IMR-90 (cell line): Measurements from ENCODE around the gene RPS26.

Experiments used
- CTCF ChIP-seq: conservative IDR thresholded peaks from 2 replicates; pipeline ENCODE4 v1.5.1; 2012; ENCODE audit warnings: mild to moderate bottlenecking, low read depth, low read length, improper control_type of control experiment
- MXI1 ChIP-seq: IDR thresholded peaks from 2 replicates; pipeline ENCODE4 v1.6.1; 2012; ENCODE audit warnings: low read depth, mild to moderate bottlenecking, low read length, moderate library complexity, borderline replicate concordance
- POLR2A ChIP-seq: IDR thresholded peaks from 2 replicates; pipeline ENCODE4 v1.6.1; 2012; ENCODE audit warnings: mild to moderate bottlenecking, low read depth, low read length
- RAD21 ChIP-seq: IDR thresholded peaks from 2 replicates; pipeline ENCODE4 v1.6.1; 2012; ENCODE audit warnings: low read length, improper control_type of control experiment
- RFX5 ChIP-seq: IDR thresholded peaks from 2 replicates; pipeline ENCODE4 v1.8.0; 2012; ENCODE audit warnings: low read depth, mild to moderate bottlenecking, low read length, moderate library complexity
- SMC3 ChIP-seq: fragments of 150-350 bp; IDR thresholded peaks from 2 replicates; pipeline ENCODE4 v1.6.1; 2016; ENCODE audit warnings: low read depth, mild to moderate bottlenecking, antibody characterized with exemption, low read length, moderate library complexity

- TF ChIP-seq RFX5 (no peak), CTCF (no peak), MXI1 (no peak), RAD21 (no peak), POLR2A (no peak), SMC3 (no peak)
Measured at GRCh38 chr12:56042843-56043242, 1.1 kb downstream of the RPS26 start.
